Keratinocyte (primary cell): Measurements from ENCODE around the gene RAB11FIP3. TPM values are rescaled to one million over a fixed set of nuclear protein-coding genes. Genes with fewer than 3 reads are reported as not detected.
A peak's percentile ranks its signal among the peaks of the same experiment; 100 is the strongest.

Source experiments
- DNase-seq: peaks from one replicate; pipeline ENCODE4 v3.0.0-alpha.2; 2011; ENCODE audit warnings: low read depth, missing footprints, low spot score
- FAIRE-seq: peaks from 2 replicates; lab custom pipeline; 2011; peaks lifted over from hg19 to GRCh38; lab: Jason Lieb, UNC
- H2AFZ ChIP-seq: 2 replicates; pipeline ENCODE4 v1.6.0; 2012; ENCODE audit warnings: low read length, control low read depth, inconsistent platforms; ENCODE audit not compliant: control insufficient read depth
- H3K27ac ChIP-seq: 2 replicates; pipeline ENCODE4 v1.5.1; 2011; ENCODE audit warnings: low read length; ENCODE audit not compliant: control insufficient read depth, insufficient read depth
- H3K27me3 ChIP-seq: 3 replicates; pipeline ENCODE4 v1.6.0; 2011; ENCODE audit warnings: low read length; ENCODE audit not compliant: control insufficient read depth, insufficient read depth; ENCODE audit errors: extremely low read depth
- H3K36me3 ChIP-seq, 2 experiments: 2 replicates in 1 of 2; 3 replicates in 1 of 2; pipeline ENCODE4 v1.5.1; 2011; ENCODE audit warnings: low read length in 2 of 2, mild to moderate bottlenecking in 1 of 2; ENCODE audit not compliant: control insufficient read depth in 2 of 2, insufficient read depth in 2 of 2; ENCODE audit errors: extremely low read depth in 1 of 2
- H3K4me1 ChIP-seq: 3 replicates; pipeline ENCODE4 v1.5.1; 2011; ENCODE audit warnings: low read length; ENCODE audit not compliant: control insufficient read depth, insufficient read depth; ENCODE audit errors: extremely low read depth
- H3K4me2 ChIP-seq: 3 replicates; pipeline ENCODE4 v1.6.0; 2011; ENCODE audit warnings: low read depth, low read length; ENCODE audit not compliant: control insufficient read depth, insufficient read depth; ENCODE audit errors: extremely low read depth
- H3K4me3 ChIP-seq, 3 experiments: fragments of 200-600 bp in 1 of 3; sonication (generic) in 1 of 3; 2 replicates in 2 of 3; 3 replicates in 1 of 3; pipeline ENCODE4 v1.5.1; 2011 to 2016; ENCODE audit warnings: low read length in 3 of 3, mild to moderate bottlenecking in 3 of 3, control low read depth in 2 of 3, inconsistent platforms in 1 of 3, low read depth in 1 of 3, mixed read lengths in 1 of 3, mixed run types in 1 of 3, moderate library complexity in 1 of 3; ENCODE audit not compliant: control insufficient read depth in 2 of 3, insufficient read depth in 2 of 3; ENCODE audit errors: extremely low read depth in 1 of 3
- H3K79me2 ChIP-seq: 2 replicates; pipeline ENCODE4 v1.6.0; 2012; ENCODE audit warnings: low read length; ENCODE audit not compliant: control insufficient read depth, insufficient read depth
- H3K9ac ChIP-seq: 3 replicates; pipeline ENCODE4 v1.6.0; 2011; ENCODE audit warnings: low read length; ENCODE audit not compliant: control insufficient read depth, insufficient read depth; ENCODE audit errors: extremely low read depth
- H3K9me1 ChIP-seq: 3 replicates; pipeline ENCODE4 v1.6.0; 2011; ENCODE audit warnings: low read length; ENCODE audit not compliant: control insufficient read depth, insufficient read depth; ENCODE audit errors: extremely low read depth
- H3K9me3 ChIP-seq: 2 replicates; pipeline ENCODE4 v1.5.1; 2012; ENCODE audit warnings: low read depth, low read length; ENCODE audit not compliant: control insufficient read depth
- H4K20me1 ChIP-seq: 3 replicates; pipeline ENCODE4 v1.6.0; 2011; ENCODE audit warnings: low read length; ENCODE audit not compliant: control insufficient read depth, insufficient read depth; ENCODE audit errors: extremely low read depth
- CTCF ChIP-seq, 3 experiments: IDR thresholded peaks in 1 of 3; conservative IDR thresholded peaks in 1 of 3; optimal IDR thresholded peaks in 1 of 3; 2 replicates in 2 of 3; 3 replicates in 1 of 3; pipeline versions ENCODE3 to v1.5.1; 2011; ENCODE audit warnings: low read length in 3 of 3, mild to moderate bottlenecking in 3 of 3, moderate library complexity in 2 of 3, control low read depth in 1 of 3, inconsistent platforms in 1 of 3; ENCODE audit not compliant: insufficient read depth in 2 of 3; ENCODE audit errors: extremely low read depth in 1 of 3
- EZH2 ChIP-seq: IDR thresholded peaks from one replicate; pipeline ENCODE4 v1.6.1; 2012; ENCODE audit warnings: inconsistent platforms, mild to moderate bottlenecking, low read length, moderate library complexity
- dilution Hi-C: fragments of 300-500 bp; cut with MboI; formaldehyde crosslinking; loops from one replicate; pipeline ENCODE4 v1.7.0; 2020; ENCODE audit warnings: low sequenced_read_pairs; ENCODE audit not compliant: extremely low pct_ligation_motif_present
- polyA plus RNA-seq, 5 experiments: library from polyadenylated mRNA; depleted of rRNA in 3 of 5; stranded (reverse) in 3 of 5; stranded (forward) in 1 of 5; unstranded in 1 of 5; fragments of >200 nt; gene quantifications; 1 replicate in 1 of 5; 2 replicates in 3 of 5; 3 replicates in 1 of 5; pipeline versions ENCODE4 v1.2.1 to v1.2.3, GENCODE V29; 2011 to 2012; ENCODE audit warnings: missing spikeins in 2 of 5, low read depth in 1 of 5, low replicate concordance in 1 of 5

The RAB11FIP3 gene
- polyA plus RNA-seq, 1 donor (not counting 4 experiments of a cell fraction or from before 2014, with no cell fraction given) = 6.4 TPM

DNA sequence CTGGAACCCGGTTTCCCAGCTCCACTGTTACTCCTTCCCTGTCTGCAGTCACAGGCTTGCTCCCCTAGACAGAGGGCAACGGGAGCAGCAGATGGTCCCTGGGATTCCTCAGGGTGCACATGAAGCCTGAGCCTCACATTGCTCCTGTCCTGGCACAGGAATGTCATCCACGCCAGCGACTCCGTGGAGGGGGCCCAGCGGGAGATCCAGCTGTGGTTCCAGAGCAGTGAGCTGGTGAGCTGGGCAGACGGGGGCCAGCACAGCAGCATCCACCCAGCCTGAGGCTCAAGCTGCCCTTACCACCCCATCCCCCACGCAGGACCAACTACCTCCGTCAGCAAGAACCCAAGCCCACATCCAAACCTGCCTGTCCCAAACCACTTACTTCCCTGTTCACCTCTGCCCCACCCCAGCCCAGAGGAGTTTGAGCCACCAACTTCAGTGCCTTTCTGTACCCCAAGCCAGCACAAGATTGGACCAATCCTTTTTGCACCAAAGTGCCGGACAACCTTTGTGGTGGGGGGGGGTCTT lies 25.3 kb upstream of the RAB11FIP3 start:
- Histone ChIP-seq H3K4me2 (peak overlapping the region; percentile 82), H3K9me1 (no peaks in the 10 kb centered on the region), H3K4me3 (peak overlapping the region in 1 of 3 experiments; percentile 85), H3K27ac (no peak overlapping the region), H3K36me3 (peaks cover 2 to 7% of the 10 kb centered on the region in 2 experiments), H3K27me3 (no peaks in the 10 kb centered on the region), H3K4me1 (peaks cover 7% of the 10 kb centered on the region), H3K9me3 (no peaks in the 10 kb centered on the region), H4K20me1 (no peaks in the 10 kb centered on the region), H3K79me2 (no peaks in the 10 kb centered on the region), H3K9ac (no peak overlapping the region), H2AFZ (no peak overlapping the region)
- dilution Hi-C loops = no loop called here
- no peak for FAIRE-seq
- DNase-seq = no peak
- TF ChIP-seq EZH2 (no peak), CTCF (optimal IDR thresholded peaks at IDR 0.05 in 1 of 3, IDR thresholded peaks at IDR 0.05 in 1 of 3, conservative IDR thresholded peaks at IDR 0.05 in 1 of 3; ENCODE audit: extremely low read depth in 1 of 3, insufficient read depth in 2 of 3, low read length in 3 of 3) (no peak)

DNA sequence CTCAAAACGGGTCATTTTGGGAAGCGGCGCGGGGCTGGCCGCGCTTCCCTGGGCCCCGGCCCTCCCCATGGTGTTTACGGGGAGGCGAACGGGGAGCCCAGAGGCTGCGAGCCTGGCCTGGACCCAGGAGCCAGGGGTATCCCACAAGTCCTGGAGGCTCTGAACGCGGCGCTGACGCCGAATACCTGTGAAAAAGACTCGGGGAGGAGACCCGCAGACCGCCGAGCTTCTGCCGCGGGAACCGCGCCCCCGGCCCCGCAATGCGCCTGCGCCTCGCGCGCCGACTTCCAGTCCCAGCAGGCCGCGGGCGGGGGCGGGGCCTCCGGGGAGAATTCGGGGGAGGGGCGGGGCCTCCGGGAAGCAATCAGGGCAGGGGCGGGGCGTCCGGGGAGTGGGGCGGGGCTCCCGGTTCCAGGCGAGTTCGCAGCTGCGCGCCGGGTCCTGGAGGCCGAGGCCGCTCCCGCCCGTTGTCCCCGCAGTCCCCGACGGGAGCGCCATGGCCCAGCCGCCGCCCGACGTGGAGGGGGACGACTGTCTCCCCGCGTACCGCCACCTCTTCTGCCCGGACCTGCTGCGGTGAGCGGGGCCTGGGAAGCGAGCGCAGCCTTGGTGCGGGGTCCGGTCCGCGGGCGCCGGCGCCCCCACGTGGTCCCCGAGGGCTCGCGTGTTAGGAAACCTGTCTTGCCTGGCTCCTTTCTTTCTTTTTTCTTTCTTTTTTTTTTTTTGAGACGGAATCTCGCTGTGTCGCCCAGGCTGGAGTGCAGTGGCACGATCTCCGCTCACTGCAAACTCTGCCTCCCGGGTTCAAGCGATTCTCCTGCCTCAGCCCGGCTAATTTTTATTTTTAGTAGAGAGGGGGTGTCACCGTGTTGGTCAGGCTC lies 23.7 kb upstream of the RAB11FIP3 start, which contains the start of gene DECR2:
TSS of gene DECR2 (plus strand) at position 418 of the 881 bp plus-strand sequence. CDS start at position 497, 79 bp downstream.
- DNase-seq (no peak), FAIRE-seq (no peak)
- Histone ChIP-seq H3K27ac (peak within 1 kb of the TSS; percentile 66), H3K4me2 (peak within 1 kb of the TSS; percentile 85), H3K36me3 (peaks cover 2 to 7% of the 10 kb centered on the region in 2 experiments), H2AFZ (peak within 1 kb of the TSS; percentile 86), H3K9ac (peak within 1 kb of the TSS; percentile 83), H3K9me1 (no peaks in the 10 kb centered on the region), H3K4me3 (peak within 1 kb of the TSS; percentile 75 to 87 (median 85)), H3K79me2 (no peaks in the 10 kb centered on the region), H3K9me3 (no peaks in the 10 kb centered on the region), H3K4me1 (peaks cover 7% of the 10 kb centered on the region), H3K27me3 (no peaks in the 10 kb centered on the region), H4K20me1 (no peaks in the 10 kb centered on the region)
- TF ChIP-seq CTCF (optimal IDR thresholded peaks at IDR 0.05 in 1 of 3, IDR thresholded peaks at IDR 0.05 in 1 of 3, conservative IDR thresholded peaks at IDR 0.05 in 1 of 3; ENCODE audit: extremely low read depth in 1 of 3, insufficient read depth in 2 of 3, low read length in 3 of 3) (peak; percentile 28 to 59 (median 42)), EZH2 (no peak)
- dilution Hi-C loops = no loop called here
